IMR-90 (cell line): ENCODE data around the gene CD101.

Source experiments
- BHLHE40 ChIP-seq: fragments of 150-350 bp; IDR thresholded peaks from 2 replicates; pipeline ENCODE4 v1.6.1; 2016; ENCODE audit warnings: mild to moderate bottlenecking, low read depth, low read length
- CEBPB ChIP-seq: IDR thresholded peaks from 2 replicates; pipeline ENCODE4 v1.6.1; 2012; ENCODE audit warnings: low read depth, low read length, improper control_type of control experiment
- CTCF ChIP-seq: conservative IDR thresholded peaks from 2 replicates; pipeline ENCODE4 v1.5.1; 2012; ENCODE audit warnings: mild to moderate bottlenecking, low read depth, low read length, improper control_type of control experiment
- POLR2A ChIP-seq: IDR thresholded peaks from 2 replicates; pipeline ENCODE4 v1.6.1; 2012; ENCODE audit warnings: mild to moderate bottlenecking, low read depth, low read length
- RCOR1 ChIP-seq: IDR thresholded peaks from 2 replicates; pipeline ENCODE4 v1.6.1; 2012; ENCODE audit warnings: mild to moderate bottlenecking, low read length, improper control_type of control experiment; ENCODE audit not compliant: insufficient replicate concordance

- TF ChIP-seq BHLHE40 = no peak
- no peak for TF ChIP-seq CTCF
- TF ChIP-seq RCOR1 = no peak
- TF ChIP-seq POLR2A = no peak
- TF ChIP-seq CEBPB = no peak
Measured at GRCh38 chr1:117026361-117026760, 24.8 kb downstream of the CD101 start.
